Frontal cortex (tissue), 4 donors: Measurements from ENCODE around the gene GSTA2. TPM values are rescaled to one million over a fixed set of nuclear protein-coding genes. Genes with fewer than 3 reads are reported as not detected.
A peak's percentile ranks its signal among the peaks of the same experiment; 100 is the strongest.
"Not testable (repeated sequence)": the region's sequence is repeated elsewhere in the genome, so short reads cannot be mapped to it uniquely, and the experiment has no call there.

Source experiments
- DNase-seq, 2 donors: peaks; one replicate each; pipeline ENCODE4 v3.0.0; 2012; ENCODE audit warnings: low spot score in 2 of 2
- FAIRE-seq: peaks from 2 replicates; lab custom pipeline; 2012; peaks lifted over from hg19 to GRCh38; lab: Jason Lieb, UNC
- total RNA-seq: library from RNA; depleted of rRNA; stranded (reverse); fragments of >200 nt; gene quantifications from one replicate; pipeline ENCODE4 v1.2.3, GENCODE V29; 2014
- donor health status: control.
- donor health status: control.
- donor health status: control.

The GSTA2 gene
- total RNA-seq, 1 donor from 2014 or later: not detected

- DNase-seq (no peak), FAIRE-seq (no peak)
Observed at GRCh38 chr6:52728394-52728793, 34.9 kb downstream of the GSTA2 start.

DNA sequence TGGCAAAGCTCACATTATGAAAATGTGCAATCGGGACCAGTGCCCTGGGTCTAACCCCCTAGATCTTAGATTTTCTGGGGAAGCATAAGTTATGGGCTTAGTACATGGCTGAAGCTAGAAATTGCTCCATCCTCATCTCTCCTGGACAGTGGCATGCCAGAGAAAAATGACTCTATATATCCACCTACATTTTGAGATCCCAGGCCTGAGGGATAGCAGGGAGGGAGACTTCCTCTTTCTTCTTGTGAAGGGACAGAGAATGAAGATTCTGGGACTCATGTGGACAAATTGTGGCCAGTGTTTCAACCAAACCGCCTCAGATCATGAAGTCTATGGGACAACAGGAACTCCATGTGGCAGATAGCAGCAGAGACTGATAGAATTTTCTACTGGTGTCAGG lies 35.4 kb downstream of the GSTA2 start:
- FAIRE-seq: no peak
- no peak for DNase-seq

DNA sequence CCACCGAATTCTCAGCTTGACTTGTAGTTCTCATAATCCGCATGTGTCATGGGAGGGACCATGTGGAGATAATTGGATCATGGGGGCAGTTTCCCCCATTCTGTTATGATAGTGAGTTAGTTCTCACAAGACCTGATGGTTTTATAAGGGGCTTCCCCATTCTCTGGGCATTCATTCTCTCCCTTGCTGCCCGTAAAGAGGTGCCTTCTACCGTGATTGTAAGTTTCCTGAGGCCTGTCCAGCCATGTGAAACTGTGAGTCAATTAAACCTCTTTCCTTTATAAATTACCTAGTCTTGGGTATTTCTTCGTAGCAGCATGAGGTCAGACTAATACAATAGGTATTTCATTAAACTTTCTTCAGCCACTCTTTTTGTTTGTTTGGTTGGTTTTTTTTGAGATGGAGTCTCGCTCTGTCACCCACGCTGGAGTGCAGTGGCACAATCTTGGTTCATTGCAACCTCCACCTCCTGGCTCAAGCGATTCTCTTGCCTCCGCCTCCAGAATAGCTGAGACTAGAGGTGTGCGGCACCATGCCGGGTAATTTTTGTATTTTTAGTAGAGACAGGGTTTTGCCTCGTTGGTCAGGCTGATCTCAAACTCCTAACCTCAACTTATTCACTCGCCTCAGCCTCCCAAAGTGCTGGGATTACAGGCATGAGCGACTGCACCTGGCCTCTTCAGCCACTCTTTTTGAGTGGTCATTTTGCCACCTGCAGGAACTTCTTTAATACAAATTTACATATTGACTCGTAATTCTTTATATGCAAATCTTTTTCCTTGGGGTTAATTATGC lies 36.3 kb downstream of the GSTA2 start:
- FAIRE-seq (no peak), DNase-seq (no peak)

DNA sequence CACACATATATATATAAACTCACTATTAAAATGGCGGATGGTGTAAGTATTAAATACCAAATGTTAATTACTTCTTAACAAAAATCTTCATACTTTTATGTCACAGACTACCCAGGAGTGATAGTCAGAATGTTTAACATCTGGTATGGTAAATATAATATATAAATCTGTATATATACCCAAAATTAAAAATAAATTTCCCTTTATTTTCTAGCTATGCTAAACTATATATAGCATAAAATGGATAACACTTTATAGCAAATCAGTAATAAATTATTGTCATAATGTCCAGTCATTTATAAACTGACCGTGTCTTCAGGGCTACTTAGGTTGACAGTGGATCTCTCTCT lies 37.1 kb downstream of the GSTA2 start:
- FAIRE-seq: no peak
- no peak for DNase-seq

GRCh38 chr6:52725535-52726192 lies 37.6 kb downstream of the GSTA2 start:
- DNase-seq (no peak), FAIRE-seq (no peak)

DNA sequence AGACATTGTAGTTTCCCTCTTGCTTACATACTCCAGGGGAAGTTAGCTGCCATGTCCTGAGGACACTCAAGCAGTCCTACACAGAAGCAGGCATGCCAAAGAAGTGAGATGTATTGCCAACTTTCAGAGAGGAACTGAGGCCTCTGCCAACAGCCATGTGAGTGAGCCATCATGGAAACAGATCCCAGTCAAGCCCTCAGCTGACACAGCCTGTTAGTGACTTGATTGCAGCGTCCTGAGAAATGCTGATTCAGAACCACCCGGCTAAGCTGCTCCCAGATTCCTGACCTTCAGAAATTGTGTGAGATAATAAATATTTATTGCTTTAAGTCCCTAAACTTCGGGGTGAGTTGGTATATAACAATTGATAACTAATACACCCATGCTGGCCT lies 38.1 kb downstream of the GSTA2 start:
- FAIRE-seq: no peak

DNA sequence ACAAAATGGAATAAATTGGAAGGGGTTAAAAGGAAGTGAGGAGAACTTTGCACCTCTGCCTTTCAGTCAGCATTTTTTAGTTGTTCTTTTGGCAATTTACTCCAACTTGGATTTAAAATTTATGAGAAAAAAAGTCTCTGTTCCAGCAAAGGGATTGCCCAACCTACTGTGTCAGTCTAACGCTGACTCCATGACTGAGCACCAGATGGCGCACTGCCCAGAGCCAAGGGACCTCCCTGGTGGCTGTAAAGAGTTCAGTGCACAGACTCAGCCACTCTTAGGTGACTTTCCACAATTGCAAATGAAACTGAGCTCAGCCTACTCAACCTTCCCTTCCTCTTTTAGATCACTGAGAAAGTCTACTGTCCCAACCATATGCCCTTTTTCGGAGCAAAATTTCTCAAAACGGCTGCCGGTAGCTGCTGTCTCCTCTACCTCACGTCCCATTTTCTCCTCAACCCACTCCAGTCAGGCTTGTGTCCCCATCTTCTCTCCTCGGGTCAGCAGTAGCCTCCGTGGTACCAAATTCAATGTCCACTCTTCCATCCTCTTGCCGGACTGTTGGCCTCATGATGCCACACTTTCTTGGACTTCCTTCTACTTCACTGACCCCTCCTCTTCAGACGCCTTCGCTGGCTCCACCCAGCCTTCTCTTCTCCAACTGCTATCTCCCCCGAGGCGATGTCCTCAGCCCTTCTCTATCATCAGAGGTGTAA lies 38.7 kb downstream of the GSTA2 start:
- DNase-seq (peak in 1 of 2 donors; percentile 23), FAIRE-seq (no peak)

More for the DNA sequence above, 38.1 kb downstream of the GSTA2 start:
- no peak for DNase-seq

- no peak for FAIRE-seq
- DNase-seq: no peak
Observed at GRCh38 chr6:52724042-52724405, 39.3 kb downstream of the GSTA2 start.

DNA sequence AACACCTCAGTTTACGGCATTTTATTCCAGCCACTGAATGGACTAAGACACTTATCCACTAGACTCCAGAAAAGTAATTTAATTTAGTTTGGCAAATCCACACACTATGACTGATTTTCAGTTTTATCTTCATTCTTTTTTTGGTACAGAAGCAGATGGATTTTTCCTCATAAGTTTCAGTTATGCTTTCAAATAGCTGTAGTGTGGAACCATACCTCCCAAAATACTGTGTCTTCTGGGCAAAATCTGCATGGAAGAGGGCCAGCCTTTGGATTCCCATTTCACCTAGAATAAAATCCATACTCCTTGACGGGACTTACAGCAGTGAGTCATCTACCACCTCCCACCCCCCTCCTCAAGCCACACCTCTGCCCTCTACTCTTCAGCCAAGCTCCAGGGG lies 43.0 kb downstream of the GSTA2 start:
- no peak for FAIRE-seq
- DNase-seq: no peak

DNA sequence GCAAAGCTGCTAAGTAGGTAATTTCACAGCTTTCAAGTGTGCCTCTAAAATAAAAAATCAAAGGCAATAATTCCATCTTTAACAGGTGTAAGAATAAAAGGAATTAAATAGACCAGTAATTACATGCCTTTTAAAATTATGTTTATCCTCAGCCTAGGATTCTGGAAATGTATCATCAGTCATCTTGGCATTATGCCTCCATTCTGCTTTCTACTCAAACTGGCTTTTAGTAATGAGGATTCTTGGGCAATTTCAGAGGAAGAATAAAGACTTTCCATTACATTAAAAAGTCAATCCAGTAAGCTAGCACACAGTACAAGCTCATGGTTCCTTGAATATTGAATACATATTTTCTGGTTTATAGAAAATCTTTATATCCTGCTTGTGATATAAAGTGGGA lies 44.7 kb downstream of the GSTA2 start:
- DNase-seq: no peak
- no peak for FAIRE-seq

- FAIRE-seq, DNase-seq: not testable (repeated sequence)
Observed at GRCh38 chr6:52714761-52715160, 48.5 kb downstream of the GSTA2 start.

DNA sequence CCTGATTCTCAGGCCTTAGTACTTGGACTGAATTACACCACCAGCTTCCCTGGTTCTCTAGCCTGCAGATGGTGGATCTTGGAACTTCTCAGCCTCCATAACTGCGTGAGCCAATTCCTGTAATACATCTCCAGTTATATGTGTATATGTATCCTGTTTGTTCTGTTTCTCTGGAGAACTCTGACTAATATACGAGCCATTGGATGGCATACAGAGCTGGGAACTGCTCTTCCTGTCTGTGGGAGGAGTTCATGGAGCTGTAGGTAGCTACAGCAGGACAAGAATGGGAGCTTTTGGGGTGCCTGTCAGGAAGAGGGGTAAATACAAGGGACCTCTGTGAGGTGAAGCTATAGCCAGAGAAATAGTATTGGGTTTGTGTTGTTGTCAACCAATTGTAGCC lies 51.1 kb downstream of the GSTA2 start:
- no peak for FAIRE-seq
- DNase-seq: no peak

GRCh38 chr6:52707963-52708680 lies 55.2 kb downstream of the GSTA2 start:
- DNase-seq: no peak
- no peak for FAIRE-seq

GRCh38 chr6:52706001-52706400 lies 57.3 kb downstream of the GSTA2 start:
- no peak for FAIRE-seq
- DNase-seq: no peak

DNA sequence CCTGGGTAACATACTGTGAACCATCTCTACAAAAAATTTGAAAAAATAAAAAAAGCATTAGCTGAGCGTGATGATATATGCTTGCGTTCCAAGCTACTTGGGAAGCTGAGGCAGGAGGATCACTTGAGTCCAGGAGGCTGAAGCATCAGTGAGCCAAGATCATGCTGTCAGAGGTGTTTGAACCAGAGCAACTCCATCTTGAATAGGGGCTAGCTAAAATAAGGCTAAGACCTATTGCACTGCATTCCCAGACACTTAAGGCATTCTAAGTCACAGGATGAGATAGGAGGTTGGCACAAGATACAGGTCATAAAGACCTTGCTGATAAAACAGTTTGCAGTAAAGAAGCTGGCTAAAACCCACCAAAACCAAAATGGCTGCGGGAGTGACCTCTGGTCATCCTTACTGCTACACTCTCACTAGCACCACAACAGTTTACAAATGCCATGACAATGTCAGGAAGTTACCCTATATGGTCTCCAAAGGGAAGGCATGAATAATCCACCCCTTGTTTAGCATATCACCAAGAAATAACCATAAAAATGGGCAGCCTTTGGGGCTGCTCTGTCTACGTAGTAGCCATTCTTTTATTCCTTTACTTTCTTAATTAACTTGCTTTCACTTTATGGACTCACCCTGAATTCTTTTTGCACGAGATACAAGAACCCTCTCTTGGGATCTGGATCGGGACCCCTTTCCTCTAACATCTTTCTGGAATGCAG lies 58.3 kb downstream of the GSTA2 start:
- DNase-seq, FAIRE-seq: not testable (repeated sequence)

DNA sequence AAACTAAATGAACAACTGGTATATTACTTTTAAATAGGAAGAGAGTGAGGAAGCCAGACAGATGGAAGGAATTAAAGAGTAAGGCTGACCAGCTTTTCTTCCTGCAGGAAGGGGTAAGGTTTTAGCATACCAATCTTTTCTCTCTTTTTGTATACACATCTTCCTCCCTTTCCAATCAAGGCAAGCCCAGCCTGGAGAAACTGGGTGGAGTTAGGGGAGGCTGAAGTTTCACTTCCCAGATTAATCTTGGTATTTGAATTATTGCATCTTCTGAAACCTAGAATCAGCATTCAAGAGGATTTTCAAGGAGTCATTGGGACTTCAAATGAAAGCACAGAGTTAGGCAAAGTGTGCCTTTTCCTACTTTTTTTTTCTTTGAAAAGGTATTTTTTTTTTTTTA lies 59.2 kb downstream of the GSTA2 start:
- DNase-seq: no peak
- no peak for FAIRE-seq
